Stimulated activated CD8-positive, alpha-beta memory T cell treated with anti-CD3 and anti-CD28 coated beads, Interleukin-15, amount 100 ng/mL, for 4 hours (primary cell): ENCODE measurements around the gene ZMIZ1.

Experiments
- DNase-seq, 2 donors: peaks; one replicate each; pipeline ENCODE4 v3.0.0-alpha.2; 2020; ENCODE audit warnings: low read depth in 2 of 2

Gene ZMIZ1

GRCh38 chr10:79052291-79053080 lies 16.3 kb upstream of the ZMIZ1 start:
- no peak for DNase-seq

GRCh38 chr10:79053081-79053434 lies 15.7 kb upstream of the ZMIZ1 start:
- no peak for DNase-seq

GRCh38 chr10:79053481-79054202 lies 15.1 kb upstream of the ZMIZ1 start:
- DNase-seq = no peak

- DNase-seq = no peak
Measured at GRCh38 chr10:79054203-79055099, 14.3 kb upstream of the ZMIZ1 start.

GRCh38 chr10:79055100-79055782 lies 13.5 kb upstream of the ZMIZ1 start:
- no peak for DNase-seq

- no peak for DNase-seq
Measured at GRCh38 chr10:79055892-79056291, 12.9 kb upstream of the ZMIZ1 start.

- DNase-seq = no peak
Measured at GRCh38 chr10:79056361-79056735, 12.4 kb upstream of the ZMIZ1 start.

- DNase-seq = no peak
Measured at GRCh38 chr10:79056736-79057391, 11.9 kb upstream of the ZMIZ1 start.

- DNase-seq = no peak
Measured at GRCh38 chr10:79057481-79058275, 11.1 kb upstream of the ZMIZ1 start.

- no peak for DNase-seq
Measured at GRCh38 chr10:79058899-79059841, 9.6 kb upstream of the ZMIZ1 start.

GRCh38 chr10:79059859-79060379 lies 8.8 kb upstream of the ZMIZ1 start:
- no peak for DNase-seq

GRCh38 chr10:79060641-79061255 lies 8.0 kb upstream of the ZMIZ1 start:
- DNase-seq = no peak

- no peak for DNase-seq
Measured at GRCh38 chr10:79061441-79062315, 7.1 kb upstream of the ZMIZ1 start.

GRCh38 chr10:79063071-79063491 lies 5.7 kb upstream of the ZMIZ1 start:
- DNase-seq = no peak

GRCh38 chr10:79063661-79064492 lies 4.9 kb upstream of the ZMIZ1 start:
- DNase-seq = no peak

GRCh38 chr10:79065091-79065551 lies 3.6 kb upstream of the ZMIZ1 start:
- DNase-seq = no peak

GRCh38 chr10:79065853-79066252 lies 2.9 kb upstream of the ZMIZ1 start:
- no peak for DNase-seq
